Hepatic stellate cell (primary cell): ENCODE data around the gene GAD1.

Experiments
- DNase-seq: peaks from one replicate; pipeline ENCODE4 v3.0.0; 2011; ENCODE audit warnings: low spot score

Gene GAD1

GRCh38 chr2:170816504-170817092 lies at the start of gene GAD1:
GAD1 (plus strand) TSS chr2:170816887; CDS start chr2:170818592, 1,705 bp downstream.
- peak; percentile 61 for DNase-seq

- peak; percentile 23 for DNase-seq
Observed at GRCh38 chr2:170770008-170770605, 46.6 kb upstream of the GAD1 start, which contains the start of gene ERICH2. ERICH2 (plus strand) TSS chr2:170770378; CDS start chr2:170770682, 304 bp downstream.

DNA sequence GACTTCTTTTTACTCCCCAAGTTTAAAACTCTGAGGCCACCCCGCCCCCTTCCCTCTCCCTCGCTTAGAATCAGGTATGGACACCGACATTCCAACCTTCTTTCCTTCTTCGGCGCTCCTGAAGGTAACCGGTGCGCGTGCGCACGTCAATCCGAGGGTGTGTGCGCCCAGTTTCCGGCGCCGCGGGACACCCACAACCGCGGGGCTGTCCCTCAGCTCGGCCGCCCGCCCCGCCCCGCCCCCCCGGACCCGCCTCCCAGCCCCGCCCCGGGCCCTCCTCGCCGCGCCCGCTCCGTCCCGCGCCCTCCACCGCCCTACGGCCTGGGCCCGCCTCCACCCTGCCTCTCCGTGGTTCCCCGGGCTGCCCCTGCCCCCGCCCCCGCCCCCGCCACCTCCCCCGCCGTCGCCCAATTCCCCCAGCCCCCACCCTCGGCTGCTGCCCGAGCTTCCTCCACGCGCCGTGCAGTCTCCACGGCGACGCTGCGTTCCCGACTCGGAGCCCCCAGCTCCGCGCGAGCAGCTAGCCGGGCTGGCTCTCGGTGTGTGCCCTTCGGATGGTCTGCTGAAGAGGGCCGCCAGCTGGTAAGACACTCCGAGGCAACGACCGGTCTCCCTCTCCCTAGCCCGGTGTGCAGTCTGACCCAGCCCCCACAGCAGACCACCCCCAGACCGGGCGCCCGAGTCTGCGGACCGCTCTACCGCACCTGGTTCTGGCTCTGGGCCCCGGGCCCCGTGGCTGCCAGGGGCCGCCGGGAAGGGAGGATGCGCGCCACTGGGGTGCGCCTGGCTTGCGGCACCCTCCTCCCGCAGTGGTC lies 45.9 kb upstream of the GAD1 start:
- DNase-seq = peak; percentile 51

DNA sequence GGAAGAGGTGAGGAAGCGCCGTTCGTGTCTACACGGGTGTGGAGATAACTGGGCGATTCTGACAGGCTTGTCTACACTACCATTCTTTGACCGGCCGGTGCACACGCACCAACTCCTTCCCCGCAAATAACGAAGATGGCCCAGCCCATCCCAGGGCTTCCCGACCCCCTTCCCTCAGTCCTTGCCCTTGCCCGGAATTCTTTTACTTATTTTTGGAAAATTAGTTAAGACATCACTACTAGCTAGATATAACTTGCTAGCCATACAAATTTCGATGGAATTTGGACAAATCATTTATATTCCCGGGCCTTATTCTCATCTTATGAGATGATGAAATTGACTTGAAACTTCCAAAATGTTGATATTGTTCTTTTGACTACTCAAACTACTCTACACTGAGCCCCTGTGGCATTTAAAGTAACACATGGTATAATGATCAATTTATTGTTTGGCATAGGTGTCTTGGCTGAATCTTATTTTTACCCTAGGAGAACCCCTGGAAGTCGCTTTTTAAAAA lies 45.2 kb upstream of the GAD1 start:
- no peak for DNase-seq

- no peak for DNase-seq
Observed at GRCh38 chr2:170772295-170772694, 44.4 kb upstream of the GAD1 start.

DNA sequence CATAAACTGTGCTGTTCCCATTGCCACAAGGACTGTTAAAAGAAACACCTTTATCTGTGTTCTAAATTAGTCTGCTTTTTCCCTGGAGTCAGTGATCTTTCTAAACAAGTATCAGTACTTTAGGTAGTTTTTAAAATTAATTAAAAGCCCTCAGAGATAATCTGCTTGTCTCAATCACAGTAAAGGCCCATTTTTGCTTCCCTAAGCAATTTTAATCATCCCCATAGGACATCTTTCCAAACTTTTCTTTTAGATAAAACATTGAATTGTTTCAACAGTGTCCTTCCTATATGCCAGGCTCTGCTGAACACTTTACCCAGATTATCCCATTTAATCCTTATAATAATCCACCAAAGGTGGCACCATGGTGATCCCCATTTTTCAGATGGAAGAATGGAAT lies 42.6 kb upstream of the GAD1 start:
- DNase-seq = no peak

- DNase-seq = no peak
Observed at GRCh38 chr2:170778900-170779299, 37.8 kb upstream of the GAD1 start.

GRCh38 chr2:170779304-170779703 lies 37.4 kb upstream of the GAD1 start:
- no peak for DNase-seq

DNA sequence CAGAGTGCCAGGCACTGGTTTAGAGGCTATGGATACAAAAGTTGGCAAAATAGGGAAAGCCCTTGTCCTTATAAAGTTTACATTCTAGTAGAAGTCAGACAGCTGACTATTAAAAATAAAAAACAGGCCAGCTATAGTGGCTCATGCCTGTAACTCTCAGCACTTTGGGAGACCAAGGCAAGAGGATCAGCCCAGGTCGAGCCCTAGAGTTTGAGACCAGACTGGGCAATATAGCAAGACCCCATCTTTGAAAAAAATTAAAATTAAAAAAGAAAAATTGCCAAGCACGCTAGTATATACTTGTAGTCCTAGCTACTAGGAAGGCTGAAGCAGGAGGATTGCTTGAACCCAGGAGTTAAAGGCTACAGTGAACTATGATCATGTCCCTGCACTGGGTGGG lies 34.0 kb upstream of the GAD1 start:
- no peak for DNase-seq

GRCh38 chr2:170783549-170783948 lies 33.1 kb upstream of the GAD1 start:
- no peak for DNase-seq

GRCh38 chr2:170798996-170799395 lies 17.7 kb upstream of the GAD1 start:
- DNase-seq = no peak

GRCh38 chr2:170806548-170806947 lies 10.1 kb upstream of the GAD1 start:
- no peak for DNase-seq

GRCh38 chr2:170812710-170813600 lies 3.7 kb upstream of the GAD1 start:
- peak; percentile 77 for DNase-seq

DNA sequence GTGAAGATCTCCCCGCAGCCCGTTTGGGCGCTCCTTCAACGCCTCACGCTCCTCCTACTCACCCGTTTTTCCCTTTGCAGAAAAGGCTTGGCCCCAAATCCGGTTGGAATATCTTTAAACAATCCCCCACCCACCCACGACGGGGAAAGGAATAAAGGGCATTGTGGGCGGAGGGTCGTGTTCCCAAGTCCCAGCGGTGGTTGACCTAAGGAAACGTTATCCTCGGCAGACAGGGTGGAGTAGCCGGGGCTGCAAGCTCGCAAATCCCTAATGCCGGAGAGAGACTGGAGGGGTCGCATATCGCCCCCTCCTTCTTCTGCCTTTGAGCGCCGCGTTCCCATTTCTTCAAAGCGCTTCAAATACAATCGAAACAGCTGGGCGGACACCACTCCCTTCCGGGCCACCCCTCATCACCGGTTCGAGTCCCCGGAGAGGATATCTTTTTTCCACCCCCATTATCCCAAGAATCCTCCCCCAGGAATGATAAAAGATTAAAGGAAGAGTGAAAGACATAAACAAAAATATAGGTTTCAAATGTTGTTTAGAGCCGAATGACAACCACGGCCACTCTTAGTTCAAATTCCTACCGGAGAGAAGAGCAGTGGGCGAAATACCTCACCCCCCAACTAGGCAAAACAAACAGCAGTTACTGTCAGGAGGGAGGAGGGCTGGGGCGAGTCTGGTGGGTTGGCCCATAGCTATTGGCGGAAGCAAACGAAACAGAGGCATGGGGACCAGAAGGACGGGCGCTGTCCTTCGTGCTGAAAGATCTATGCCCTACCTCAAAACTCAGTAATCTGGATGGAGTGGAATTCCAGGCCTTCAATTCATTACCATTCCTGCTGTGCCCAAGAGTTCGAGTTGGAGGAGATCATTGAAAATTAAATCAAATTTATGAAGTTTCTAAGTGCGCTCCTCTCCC lies 2.8 kb upstream of the GAD1 start:
- no peak for DNase-seq

GRCh38 chr2:170814533-170815230 lies 2.0 kb upstream of the GAD1 start:
- no peak for DNase-seq

DNA sequence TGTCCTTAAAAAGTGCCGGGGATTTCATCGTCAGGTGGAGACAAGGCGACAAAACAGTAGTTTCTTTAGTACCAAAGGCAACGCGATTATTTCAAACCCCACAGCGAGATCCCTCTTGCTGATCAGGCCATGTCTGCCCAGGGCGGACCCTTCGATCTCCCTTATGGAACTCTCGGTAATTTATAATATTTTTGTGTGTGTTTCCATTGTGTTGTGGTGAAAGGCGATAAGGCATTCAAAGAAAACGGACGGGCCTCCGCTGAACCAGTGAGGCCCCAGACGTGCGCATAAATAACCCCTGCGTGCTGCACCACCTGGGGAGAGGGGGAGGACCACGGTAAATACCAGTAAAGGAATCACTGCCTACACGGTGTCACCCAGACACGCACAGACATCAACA lies 1.4 kb upstream of the GAD1 start:
- no peak for DNase-seq

DNA sequence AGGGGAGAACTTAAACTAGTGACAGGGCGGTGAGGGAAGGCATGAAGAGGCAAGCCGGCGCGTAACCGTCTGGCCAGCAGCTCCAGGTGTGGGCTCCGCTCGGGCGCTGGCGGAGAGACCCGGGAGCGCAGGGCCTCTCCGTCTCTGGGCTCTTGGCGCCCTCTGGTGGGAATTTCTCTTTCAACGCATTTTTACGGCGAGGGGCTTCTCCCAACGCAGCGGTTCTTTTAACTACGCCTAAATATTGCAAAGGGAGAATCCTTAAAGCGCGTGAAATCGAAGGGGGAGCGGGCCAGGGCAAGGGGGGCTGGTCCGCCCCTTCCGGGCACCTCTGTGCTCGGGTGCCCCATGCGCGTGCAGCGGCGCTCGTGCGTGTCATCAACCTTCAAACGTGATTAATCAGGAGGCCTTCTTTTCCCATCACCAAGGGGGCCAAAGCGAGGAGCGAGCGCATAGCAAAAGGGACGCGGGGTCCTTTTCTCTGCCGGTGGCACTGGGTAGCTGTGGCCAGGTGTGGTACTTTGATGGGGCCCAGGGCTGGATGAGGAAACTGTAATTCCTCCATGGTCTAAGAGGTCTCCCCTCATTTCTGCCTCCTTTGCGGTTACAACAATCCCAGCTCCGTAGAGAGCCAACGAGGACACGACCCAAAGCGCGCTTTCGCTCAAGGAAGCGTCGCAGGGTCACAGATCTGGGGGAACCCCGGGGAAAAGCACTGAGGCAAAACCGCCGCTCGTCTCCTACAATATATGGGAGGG lies 762 bp upstream of the GAD1 start:
- peak; percentile 64 for DNase-seq

DNA sequence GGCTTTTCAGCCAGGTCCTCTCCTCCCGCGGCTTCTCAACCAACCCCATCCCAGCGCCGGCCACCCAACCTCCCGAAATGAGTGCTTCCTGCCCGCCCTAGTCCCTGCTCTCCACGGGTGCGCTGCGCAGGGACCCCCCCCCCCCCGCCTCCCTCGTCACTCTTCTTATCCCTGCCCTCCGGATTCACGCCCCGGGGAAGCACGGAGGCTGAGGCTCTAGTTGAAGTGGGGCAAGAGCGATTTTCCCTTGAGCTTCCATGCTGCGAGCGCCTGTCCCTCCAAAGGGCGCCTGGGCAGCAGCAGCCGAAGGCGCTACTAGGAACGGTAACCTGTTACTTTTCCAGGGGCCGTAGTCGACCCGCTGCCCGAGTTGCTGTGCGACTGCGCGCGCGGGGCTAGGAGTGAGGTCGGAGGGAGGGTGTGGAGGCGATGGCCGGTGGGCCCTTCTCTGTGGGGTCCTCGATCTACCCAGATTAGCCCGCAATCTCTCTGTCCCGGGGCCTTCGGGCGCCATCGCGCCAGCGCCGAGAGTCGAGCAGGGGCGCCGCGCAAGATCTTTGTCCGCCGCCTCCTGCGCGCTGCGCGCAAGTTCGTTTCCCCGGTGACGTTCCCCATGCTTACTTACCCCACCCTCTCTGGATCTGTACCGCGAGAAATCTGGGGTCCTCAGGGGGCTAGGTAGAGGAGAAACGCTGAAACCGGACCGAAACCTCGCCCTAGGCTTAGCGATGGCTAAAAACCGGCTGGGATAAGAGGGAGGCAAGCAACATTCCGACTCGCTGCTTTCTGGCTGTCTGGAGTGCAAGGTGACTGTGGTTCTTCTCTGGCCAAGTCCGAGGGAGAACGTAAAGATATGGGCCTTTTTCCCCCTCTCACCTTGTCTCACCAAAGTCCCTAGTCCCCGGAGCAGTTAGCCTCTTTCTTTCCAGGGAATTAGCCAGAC lies 677 bp downstream of the GAD1 start:
- no peak for DNase-seq
